Natural killer cell (primary cell): ENCODE results near the gene KCNJ10. TPM values are rescaled to one million over a fixed set of nuclear protein-coding genes. Genes with fewer than 3 reads are reported as not detected.

Experiments used
- ATAC-seq, 3 donors: fragments of 150-1000 bp in 2 of 3; fragments of 200-7000 bp in 1 of 3; cut with Tn5 transposase; 1 replicate in 1 of 3; 2 replicates in 2 of 3; pipeline ENCODE4 v1.10.0; 2021; ENCODE audit warnings: mild to moderate bottlenecking in 2 of 3, moderate library complexity in 2 of 3
- DNase-seq, 2 donors: peaks; one replicate each; pipeline versions ENCODE4 v3.0.0 to v3.0.0-alpha.2; 2013 to 2021; ENCODE audit warnings: mixed read lengths in 1 of 2
- H3K27ac ChIP-seq: one replicate; pipeline ENCODE4 v1.5.1; 2013; ENCODE audit warnings: mild to moderate bottlenecking, low read length
- H3K27me3 ChIP-seq: one replicate; pipeline ENCODE4 v1.6.1; 2013; ENCODE audit warnings: low read length; ENCODE audit not compliant: control insufficient read depth, insufficient read depth
- H3K36me3 ChIP-seq: one replicate; pipeline ENCODE4 v1.6.1; 2013; ENCODE audit warnings: low read length; ENCODE audit not compliant: control insufficient read depth, insufficient read depth
- H3K4me1 ChIP-seq: one replicate; pipeline ENCODE4 v1.6.1; 2013; ENCODE audit warnings: low read length; ENCODE audit not compliant: control insufficient read depth, insufficient read depth
- H3K4me3 ChIP-seq: one replicate; pipeline ENCODE4 v1.5.1; 2013; ENCODE audit warnings: low read length
- H3K9me3 ChIP-seq: one replicate; pipeline ENCODE4 v1.6.1; 2013; ENCODE audit warnings: low read length; ENCODE audit not compliant: control insufficient read depth, insufficient read depth
- H3K27ac Mint-ChIP-seq, 2 donors: one replicate each; pipeline ENCODE4 v1.8.0; 2022; ENCODE audit warnings: mild to moderate bottlenecking in 2 of 2, mixed read lengths in 2 of 2, moderate library complexity in 1 of 2
- H3K27me3 Mint-ChIP-seq, 2 donors: one replicate each; pipeline ENCODE4 v1.8.0; 2022; ENCODE audit warnings: low read depth in 2 of 2, mixed read lengths in 2 of 2
- H3K36me3 Mint-ChIP-seq: one replicate; pipeline ENCODE4 v1.8.0; 2022; ENCODE audit warnings: mixed read lengths
- H3K4me1 Mint-ChIP-seq, 2 donors: one replicate each; pipeline ENCODE4 v1.8.0; 2022; ENCODE audit warnings: mixed read lengths in 2 of 2
- H3K4me3 Mint-ChIP-seq: one replicate; pipeline ENCODE4 v1.8.0; 2022; ENCODE audit warnings: mild to moderate bottlenecking, moderate library complexity, mixed read lengths
- H3K9me3 Mint-ChIP-seq, 2 donors: one replicate each; pipeline ENCODE4 v1.8.0; 2022; ENCODE audit warnings: mixed read lengths in 2 of 2
- CTCF ChIP-seq: fragments of 200-600 bp; IDR thresholded peaks from one replicate; pipeline ENCODE4 v1.8.0; 2022; ENCODE audit warnings: antibody characterized with exemption
- WGBS: methylation state at CpG from one replicate; pipeline ENCODE4 v1.1.7; 2013; ENCODE audit warnings: missing lambda C conversion rate; ENCODE audit not compliant: insufficient coverage; 5-methylcytosine and 5-hydroxymethylcytosine counted together
- intact Hi-C: fragments of 100-400 bp; cut with micrococcal nuclease; formaldehyde crosslinking; loops from one replicate; pipeline ENCODE4 v1.14.2; 2022
- total RNA-seq, 4 donors: library from RNA; stranded (reverse); fragments of 120-200 nt in 1 of 4; gene quantifications; one replicate each; pipeline versions ENCODE4 v1.2.3 to v1.2.4, GENCODE V29; 2013 to 2022

The KCNJ10 gene
- total RNA-seq, 3 donors from 2014 or later (not counting 1 experiment from before 2014, with no cell fraction given), result not detected

GRCh38 chr1:159987186-159987585 lies 82.8 kb downstream of the KCNJ10 start:
- intact Hi-C loops, result no loop called here
- WGBS, result 94% methylated on average over 4 of the region's 4 CpGs
- H3K36me3 ChIP-seq, result no peaks in the 10 kb centered on the region
- no peak overlapping the region for H3K27ac ChIP-seq
- H3K27me3 ChIP-seq, result peaks cover 4% of the 10 kb centered on the region
- no peaks in the 10 kb centered on the region for H3K4me1 Mint-ChIP-seq
- H3K9me3 Mint-ChIP-seq, result no peaks in the 10 kb centered on the region
- H3K36me3 Mint-ChIP-seq, result no peaks in the 10 kb centered on the region
- H3K4me1 ChIP-seq, result no peaks in the 10 kb centered on the region
- no peak overlapping the region for H3K4me3 ChIP-seq
- ATAC-seq, result no peak
- DNase-seq, result no peak
- H3K9me3 ChIP-seq, result no peaks in the 10 kb centered on the region
- H3K27me3 Mint-ChIP-seq, result peaks cover 8 to 35% of the 10 kb centered on the region in 2 donors
- TF ChIP-seq CTCF, result no peak
- H3K4me3 Mint-ChIP-seq, result no peak overlapping the region
- H3K27ac Mint-ChIP-seq, result no peak overlapping the region

- no peaks in the 10 kb centered on the region for H3K36me3 ChIP-seq
- no peaks in the 10 kb centered on the region for H3K4me1 Mint-ChIP-seq
- no peaks in the 10 kb centered on the region for H3K9me3 ChIP-seq
- no peak for DNase-seq
- no peaks in the 10 kb centered on the region for H3K36me3 Mint-ChIP-seq
- H3K9me3 Mint-ChIP-seq, result no peaks in the 10 kb centered on the region
- H3K4me1 ChIP-seq, result no peaks in the 10 kb centered on the region
- ATAC-seq, result no peak
- 100% methylated on average over 1 of the region's 1 CpG for WGBS
- intact Hi-C loops, result no loop called here
- H3K27me3 Mint-ChIP-seq, result peaks cover 12 to 35% of the 10 kb centered on the region in 2 donors
- H3K27ac ChIP-seq, result no peak overlapping the region
- no peak overlapping the region for H3K4me3 ChIP-seq
- no peak overlapping the region for H3K27ac Mint-ChIP-seq
- TF ChIP-seq CTCF, result no peak
- H3K27me3 ChIP-seq, result peaks cover 4% of the 10 kb centered on the region
- no peak overlapping the region for H3K4me3 Mint-ChIP-seq
Measured at GRCh38 chr1:159986531-159986930, 83.4 kb downstream of the KCNJ10 start.

- Mint-ChIP-seq H3K4me1 (no peaks in the 10 kb centered on the region), H3K27me3 (peaks cover 12 to 31% of the 10 kb centered on the region in 2 donors), H3K36me3 (no peaks in the 10 kb centered on the region), H3K9me3 (no peaks in the 10 kb centered on the region), H3K27ac (no peak overlapping the region), H3K4me3 (no peak overlapping the region)
- no peak for ATAC-seq
- peaks cover 4% of the 10 kb centered on the region for H3K27me3 ChIP-seq
- no peaks in the 10 kb centered on the region for H3K4me1 ChIP-seq
- no peak for DNase-seq
- no peak overlapping the region for H3K4me3 ChIP-seq
- intact Hi-C loops, result no loop called here
- WGBS, result 86% methylated on average over 2 of the region's 2 CpGs
- no peaks in the 10 kb centered on the region for H3K36me3 ChIP-seq
- H3K27ac ChIP-seq, result no peak overlapping the region
- TF ChIP-seq CTCF, result no peak
- no peaks in the 10 kb centered on the region for H3K9me3 ChIP-seq
Measured at GRCh38 chr1:159986093-159986492, 83.9 kb downstream of the KCNJ10 start.

GRCh38 chr1:159985473-159985872 lies 84.5 kb downstream of the KCNJ10 start:
- H3K27me3 ChIP-seq, result peaks cover 4% of the 10 kb centered on the region
- no peaks in the 10 kb centered on the region for H3K36me3 ChIP-seq
- H3K4me1 ChIP-seq, result no peaks in the 10 kb centered on the region
- H3K9me3 ChIP-seq, result no peaks in the 10 kb centered on the region
- TF ChIP-seq CTCF, result no peak
- no peak overlapping the region for H3K4me3 ChIP-seq
- no peak for ATAC-seq
- Mint-ChIP-seq H3K27me3 (peaks cover 15 to 31% of the 10 kb centered on the region in 2 donors), H3K4me3 (no peak overlapping the region), H3K27ac (no peak overlapping the region), H3K9me3 (no peaks in the 10 kb centered on the region), H3K4me1 (no peaks in the 10 kb centered on the region), H3K36me3 (no peaks in the 10 kb centered on the region)
- WGBS, result 92% methylated on average over 6 of the region's 6 CpGs
- H3K27ac ChIP-seq, result no peak overlapping the region
- DNase-seq, result no peak
- intact Hi-C loops, result no loop called here
